ENCODE results near the gene CAPN9.

GRCh38 chr1:230750576-230750975 is 3.4 kb downstream of the CAPN9 start:
- no peak for TF ChIP-seq EZH2 (IDR thresholded peaks at IDR 0.05; ENCODE audit: low read length, unreplicated experiment)
- TF ChIP-seq CTCF (conservative IDR thresholded peaks at IDR 0.05; ENCODE audit: low read depth, low read length): no peak
